D721Med (cell line): ENCODE measurements around the gene GAPDH.
"Not testable (repeated sequence)": the region's sequence is repeated elsewhere in the genome, so short reads cannot be mapped to it uniquely, and the experiment has no call there.

Source experiments
- DNase-seq: peaks from one replicate; pipeline ENCODE4 v3.0.0; 2011; ENCODE audit warnings: low spot score; ENCODE audit not compliant: insufficient read length
- FAIRE-seq: peaks from 2 replicates; lab custom pipeline; 2011; peaks lifted over from hg19 to GRCh38; lab: Jason Lieb, UNC
- CTCF ChIP-seq: IDR thresholded peaks from 2 replicates; pipeline ENCODE4 v1.5.1; 2012; ENCODE audit warnings: mild to moderate bottlenecking, control low read depth; ENCODE audit not compliant: insufficient read depth; ENCODE audit errors: missing control alignments

Gene GAPDH

GRCh38 chr12:6558014-6558760 lies 23.9 kb downstream of the GAPDH start:
- DNase-seq, FAIRE-seq: not testable (repeated sequence)
- TF ChIP-seq CTCF, result peak; percentile 39

GRCh38 chr12:6559500-6559899 lies 25.2 kb downstream of the GAPDH start:
- no peak for TF ChIP-seq CTCF
- FAIRE-seq (no peak), DNase-seq (no peak)

GRCh38 chr12:6560501-6561205 lies 26.3 kb downstream of the GAPDH start:
- FAIRE-seq, result no peak

GRCh38 chr12:6562881-6563280 lies 28.6 kb downstream of the GAPDH start:
- no peak for FAIRE-seq

More at GRCh38 chr12:6560501-6561205, 26.3 kb downstream of the GAPDH start:
- TF ChIP-seq CTCF, result no peak
- DNase-seq, result no peak

GRCh38 chr12:6563448-6564050 lies 29.2 kb downstream of the GAPDH start:
- TF ChIP-seq CTCF, result peak; percentile 76
- FAIRE-seq (no peak), DNase-seq (peak; percentile 57)

More at GRCh38 chr12:6562881-6563280, 28.6 kb downstream of the GAPDH start:
- no peak for TF ChIP-seq CTCF
- no peak for DNase-seq

- FAIRE-seq, result no peak
- TF ChIP-seq CTCF, result no peak
- no peak for DNase-seq
These were observed 32.9 kb downstream of the GAPDH start for GRCh38 chr12:6567112-6567670.
